Esophagus mucosa (tissue), 1 donor: Measurements from ENCODE around the gene ANKFY1. TPM values are rescaled to one million over a fixed set of nuclear protein-coding genes. Genes with fewer than 3 reads are reported as not detected.

Source experiments
- ATAC-seq: fragments of 200-7000 bp; cut with Tn5 transposase; one replicate; pipeline ENCODE4 v1.9.1; 2020
- total RNA-seq: library from RNA; stranded (reverse); gene quantifications from one replicate; pipeline ENCODE4 v1.2.4, GENCODE V29; 2023
- donor health status: DM: yes; HTN: yes; CAD: no.

The ANKFY1 gene
- total RNA-seq = 31.6 TPM

GRCh38 chr17:4263282-4264215 lies at the start of gene ANKFY1:
Gene ANKFY1 (minus strand): TSS chr17:4263979. CDS start chr17:4263941, 38 bp downstream.
- ATAC-seq = peak; percentile 92

GRCh38 chr17:4310354-4311060 lies 46.7 kb upstream of the ANKFY1 start:
- no peak for ATAC-seq

GRCh38 chr17:4309897-4310296 lies 46.1 kb upstream of the ANKFY1 start:
- no peak for ATAC-seq

GRCh38 chr17:4307179-4307930 lies 43.6 kb upstream of the ANKFY1 start:
- no peak for ATAC-seq

GRCh38 chr17:4305224-4305623 lies 41.4 kb upstream of the ANKFY1 start:
- no peak for ATAC-seq

- peak; percentile 68 for ATAC-seq
Measured at GRCh38 chr17:4304417-4305027, 40.7 kb upstream of the ANKFY1 start.

- no peak for ATAC-seq
Measured at GRCh38 chr17:4301066-4301465, 37.3 kb upstream of the ANKFY1 start.

- no peak for ATAC-seq
Measured at GRCh38 chr17:4297351-4297750, 33.6 kb upstream of the ANKFY1 start.

- ATAC-seq = no peak
Measured at GRCh38 chr17:4295686-4296085, 31.9 kb upstream of the ANKFY1 start.

- no peak for ATAC-seq
Measured at GRCh38 chr17:4293572-4293971, 29.8 kb upstream of the ANKFY1 start.

GRCh38 chr17:4287710-4288109 lies 23.9 kb upstream of the ANKFY1 start:
- no peak for ATAC-seq

GRCh38 chr17:4276514-4276913 lies 12.7 kb upstream of the ANKFY1 start:
- no peak for ATAC-seq

- no peak for ATAC-seq
Measured at GRCh38 chr17:4272972-4273368, 9.2 kb upstream of the ANKFY1 start.

GRCh38 chr17:4272213-4272971 lies 8.6 kb upstream of the ANKFY1 start:
- no peak for ATAC-seq

- no peak for ATAC-seq
Measured at GRCh38 chr17:4270736-4271135, 7.0 kb upstream of the ANKFY1 start.

GRCh38 chr17:4269915-4270314 lies 6.1 kb upstream of the ANKFY1 start:
- ATAC-seq = no peak

GRCh38 chr17:4267402-4267801 lies 3.6 kb upstream of the ANKFY1 start:
- ATAC-seq = no peak

GRCh38 chr17:4266550-4266949 lies 2.8 kb upstream of the ANKFY1 start:
- no peak for ATAC-seq

GRCh38 chr17:4262703-4263102 lies 1.1 kb downstream of the ANKFY1 start:
- ATAC-seq = no peak

GRCh38 chr17:4261452-4261851 lies 2.3 kb downstream of the ANKFY1 start:
- no peak for ATAC-seq

GRCh38 chr17:4258867-4259266 lies 4.9 kb downstream of the ANKFY1 start:
- ATAC-seq = no peak

- ATAC-seq = peak; percentile 33
Measured at GRCh38 chr17:4256952-4257351, 6.8 kb downstream of the ANKFY1 start.
